T1000 (cell line): ENCODE results near the gene RFFL.
A peak's percentile ranks its signal among the peaks of the same experiment; 100 is the strongest.
"Not testable (repeated sequence)": the region's sequence is repeated elsewhere in the genome, so short reads cannot be mapped to it uniquely, and the experiment has no call there.

ENCODE experiments used
- DNase-seq: peaks from one replicate; lab custom pipeline; 2025; ENCODE audit warnings: mixed read lengths; lab: John Stamatoyannopoulos, UW

Gene RFFL

DNA sequence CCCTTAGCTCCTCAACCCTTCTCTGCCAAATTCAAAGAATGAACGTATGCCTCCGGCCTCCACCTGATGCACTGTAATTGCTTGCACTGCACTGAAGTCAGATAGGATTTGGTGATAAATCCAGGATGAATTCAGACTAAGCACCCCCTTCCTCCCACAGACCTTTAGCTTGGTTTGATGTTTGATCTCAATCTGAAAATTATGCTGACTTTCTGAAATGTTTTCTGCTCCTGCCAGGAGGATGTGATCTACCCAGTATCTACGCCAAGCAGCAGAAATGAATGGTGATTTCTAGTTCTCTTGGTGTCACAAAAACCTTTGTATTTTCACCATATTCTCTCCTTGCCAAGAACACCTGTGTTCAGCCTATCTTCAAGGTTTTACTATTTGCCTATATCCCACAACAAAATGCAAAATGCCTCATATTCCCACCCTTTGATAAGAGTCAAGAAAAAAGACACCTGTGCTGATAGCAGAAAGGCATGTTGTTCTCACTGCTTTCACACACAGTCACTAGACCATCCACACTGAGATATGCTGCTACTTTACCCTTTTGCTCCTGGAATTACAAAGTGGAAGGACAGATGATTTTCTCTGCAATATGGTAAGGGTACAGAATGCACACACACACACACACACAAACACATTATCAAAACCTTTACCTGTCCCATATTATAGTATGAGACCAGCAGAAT is 14.7 kb downstream of the RFFL start:
- DNase-seq: no peak

DNA sequence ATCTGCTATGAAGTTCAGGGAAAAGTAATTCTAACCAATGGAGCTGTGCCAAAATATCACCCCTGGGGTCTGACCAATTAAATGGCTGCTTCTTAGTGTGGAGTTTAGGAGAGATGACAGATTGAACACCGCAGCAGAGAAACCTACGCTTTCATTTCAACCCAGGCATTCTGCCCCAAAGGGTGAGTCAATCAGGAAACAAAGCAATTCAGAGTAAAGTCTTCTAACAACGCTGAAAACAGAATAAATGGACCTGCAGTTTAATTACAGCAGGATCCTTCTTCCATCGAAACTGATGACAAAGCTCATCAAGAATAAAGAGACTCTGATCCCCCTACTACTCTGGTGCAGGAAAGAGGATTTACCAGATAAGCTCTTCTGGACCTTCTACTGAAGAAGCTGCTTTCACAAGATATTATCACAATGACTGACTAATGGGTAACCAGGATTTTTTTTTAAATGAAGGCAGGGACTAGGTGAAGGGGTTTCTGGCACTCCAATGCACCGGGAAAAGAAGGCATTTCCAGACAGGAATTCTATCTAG is 16.7 kb downstream of the RFFL start:
- no peak for DNase-seq

DNA sequence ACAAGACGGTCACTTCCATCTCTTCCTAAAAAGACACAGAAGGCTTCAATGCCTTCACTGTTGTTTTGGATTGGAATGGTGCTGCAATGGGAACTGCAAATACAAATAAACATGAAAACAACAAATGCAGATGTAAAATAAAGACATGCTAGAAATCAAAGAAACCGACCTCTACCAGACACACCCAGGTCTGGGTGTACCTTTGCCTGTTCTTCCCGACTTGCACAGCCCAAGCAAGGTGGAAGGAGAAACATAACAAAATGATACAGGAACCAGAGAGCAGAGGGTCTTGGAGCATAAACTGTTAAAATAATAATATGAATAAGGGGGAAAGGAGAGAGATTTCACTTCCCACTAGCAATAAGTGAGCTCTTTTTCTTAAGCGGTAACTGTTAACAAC is 17.3 kb downstream of the RFFL start:
- DNase-seq: no peak

DNA sequence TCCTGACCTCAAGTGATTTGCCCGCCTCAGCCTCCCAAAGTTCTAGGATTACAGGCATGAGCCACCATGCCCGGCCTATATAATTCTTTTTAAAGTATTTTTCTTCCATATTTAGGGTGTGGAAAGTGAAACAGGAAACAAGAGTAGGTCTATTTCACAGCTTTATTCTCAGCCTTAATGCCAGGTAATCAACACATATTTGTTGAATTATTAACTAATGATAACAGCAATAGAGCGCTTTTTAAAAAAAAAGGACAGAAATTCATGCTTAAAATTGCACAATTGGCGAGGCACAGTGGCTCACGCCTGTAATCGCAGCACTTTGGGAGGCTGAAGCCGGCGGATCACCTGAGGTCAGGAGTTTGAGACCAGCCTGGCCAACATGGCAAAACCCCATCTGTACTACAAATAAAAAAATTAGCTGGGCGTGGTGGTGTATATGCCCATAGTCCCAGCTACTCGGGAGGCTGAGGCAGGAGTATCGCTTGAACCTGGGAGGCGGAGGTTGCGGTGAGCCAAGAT is 18.0 kb downstream of the RFFL start:
- not testable (repeated sequence) for DNase-seq

DNA sequence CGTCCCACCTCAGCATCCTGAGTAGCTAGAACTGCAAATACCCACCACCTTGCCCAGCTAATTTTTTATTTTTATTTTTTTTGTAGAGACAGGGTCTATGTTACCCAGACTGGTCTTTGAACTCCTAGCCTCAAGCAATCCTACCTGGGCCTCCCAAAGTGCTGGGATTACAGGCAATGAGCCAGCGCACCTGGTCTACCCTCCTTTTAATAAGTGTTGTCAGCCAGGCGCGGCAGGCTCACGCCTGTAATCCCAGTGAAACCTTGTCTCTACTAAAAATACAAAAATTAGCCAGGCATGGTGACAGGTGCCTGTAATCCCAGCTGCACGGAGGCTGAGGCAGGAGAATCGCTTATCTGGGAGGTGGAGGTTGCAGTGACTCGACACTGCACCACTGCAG is 19.3 kb downstream of the RFFL start:
- no peak for DNase-seq

DNA sequence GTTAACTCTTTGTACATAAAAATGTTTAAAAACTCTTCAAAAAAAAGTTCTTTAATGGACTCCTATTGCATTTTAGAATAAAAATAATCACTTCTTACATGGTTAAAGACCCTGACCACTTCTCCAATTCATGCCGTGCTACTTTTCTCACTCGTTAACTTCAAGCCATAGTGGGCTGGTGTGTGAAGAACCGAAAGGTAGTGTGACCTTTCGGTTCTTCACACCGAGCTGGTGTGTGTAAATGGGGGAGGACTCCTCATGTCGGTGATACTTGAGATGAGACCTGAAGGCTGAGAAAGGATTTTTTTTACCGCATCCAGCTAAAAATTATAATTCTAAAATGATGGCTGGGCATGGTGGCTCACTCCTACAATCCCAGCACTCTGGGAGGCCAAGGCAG is 22.1 kb downstream of the RFFL start:
- no peak for DNase-seq

DNA sequence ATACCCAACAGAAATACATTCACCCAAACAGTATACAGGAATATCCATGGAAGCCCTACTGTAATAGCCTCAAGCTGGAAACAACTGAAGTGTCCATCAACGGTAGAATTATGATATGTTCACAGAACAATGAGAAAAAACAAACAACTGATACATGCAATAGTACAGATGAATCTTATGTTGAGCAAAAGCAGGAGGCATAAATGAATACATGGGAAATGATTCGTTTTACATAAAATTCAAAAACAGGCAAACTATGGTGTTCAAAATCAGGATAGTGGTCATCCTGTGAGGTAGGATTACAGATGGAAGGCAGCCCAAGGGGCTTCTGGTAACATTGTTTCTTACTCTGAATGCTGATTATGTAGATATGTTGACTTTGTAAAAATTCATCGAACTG is 25.1 kb downstream of the RFFL start:
- no peak for DNase-seq

DNA sequence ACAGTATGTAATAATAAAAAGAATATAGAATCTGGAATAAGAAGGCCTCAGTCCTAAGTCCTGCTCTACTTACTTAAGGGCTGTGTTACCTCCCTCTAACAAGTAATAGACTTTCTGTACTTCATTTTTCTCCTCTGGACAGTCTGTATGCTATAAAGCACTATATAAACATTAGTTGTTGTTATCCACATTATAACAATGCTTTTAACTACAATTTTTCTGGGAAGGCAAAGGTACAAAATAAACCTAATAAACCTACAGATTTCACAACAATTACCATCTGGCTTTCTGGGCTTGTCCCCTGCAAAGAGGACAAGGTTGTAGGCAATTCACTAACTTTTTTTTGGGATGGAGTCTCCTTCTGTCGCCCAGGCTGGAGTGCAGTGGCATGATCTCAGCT is 32.7 kb downstream of the RFFL start:
- no peak for DNase-seq

DNA sequence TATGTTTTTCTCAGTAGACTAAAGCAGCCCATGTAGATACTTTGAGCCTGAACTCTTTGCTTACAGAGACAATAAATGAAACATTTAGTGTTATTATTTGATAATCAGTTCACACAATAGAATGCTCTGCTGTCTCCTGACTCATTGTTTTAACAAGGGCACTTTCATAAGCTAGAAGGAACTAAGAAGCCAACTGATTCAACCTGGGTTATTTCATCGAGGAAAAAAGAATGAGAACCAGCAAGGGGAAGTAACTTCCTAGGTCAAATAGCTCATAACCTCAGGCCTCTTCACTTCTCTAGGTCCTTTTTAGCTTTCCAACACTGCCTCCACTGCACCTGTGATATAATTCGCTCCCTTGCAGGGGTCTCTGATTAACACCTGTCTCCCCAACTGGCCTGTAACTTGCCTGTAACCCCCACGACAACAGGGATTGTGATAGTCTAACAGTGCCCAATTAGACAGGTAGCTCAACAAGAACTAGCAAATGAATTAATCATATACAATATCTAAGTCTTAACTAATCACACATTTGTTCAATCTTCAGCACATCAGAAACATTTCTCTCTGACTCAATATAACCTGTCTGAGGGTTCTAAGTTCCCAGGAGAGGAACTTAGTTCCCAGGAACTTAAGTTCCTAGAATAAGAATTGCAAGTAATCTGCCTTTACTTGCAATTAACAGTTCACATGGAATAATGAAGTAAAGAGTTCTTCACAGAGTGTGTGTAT is 34.8 kb downstream of the RFFL start:
- DNase-seq: no peak

DNA sequence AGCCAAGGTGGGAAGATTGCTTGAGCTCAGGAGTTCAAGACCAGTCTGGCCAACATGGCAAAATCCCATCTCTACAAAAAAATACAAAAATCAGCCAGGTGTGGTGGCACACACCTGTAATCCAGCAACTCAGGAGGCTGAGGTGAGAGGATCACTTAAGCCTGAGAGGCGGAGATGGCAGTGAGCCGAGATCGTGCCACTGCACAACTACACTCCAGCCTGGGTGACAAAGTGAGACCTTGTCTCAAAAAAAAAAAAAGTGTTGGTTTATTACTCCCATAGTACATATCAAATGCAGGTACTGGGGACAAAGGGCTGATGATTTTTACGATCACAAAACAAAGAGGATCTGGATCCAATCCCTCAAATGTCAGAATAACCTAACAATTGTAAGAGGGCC is 35.4 kb downstream of the RFFL start:
- not testable (repeated sequence) for DNase-seq

DNA sequence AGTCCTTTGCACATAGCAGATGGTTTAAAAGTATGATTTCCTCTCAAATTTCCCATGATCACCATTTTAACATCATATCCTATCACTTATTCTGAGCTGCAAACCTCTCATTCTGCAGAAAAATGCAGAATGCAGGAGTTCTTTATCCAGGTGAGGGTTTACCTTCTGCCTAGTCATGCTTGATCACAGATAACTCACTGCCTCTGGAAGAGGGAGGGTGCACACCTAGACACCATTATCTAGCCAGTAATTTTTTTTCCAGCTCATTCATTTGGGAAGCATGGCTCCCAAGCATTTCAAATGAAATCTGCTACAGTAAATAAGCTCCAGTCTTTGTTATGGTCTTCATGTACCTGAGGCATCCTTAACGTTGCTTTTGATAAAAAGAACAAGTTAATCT is 38.0 kb downstream of the RFFL start:
- DNase-seq: no peak

DNA sequence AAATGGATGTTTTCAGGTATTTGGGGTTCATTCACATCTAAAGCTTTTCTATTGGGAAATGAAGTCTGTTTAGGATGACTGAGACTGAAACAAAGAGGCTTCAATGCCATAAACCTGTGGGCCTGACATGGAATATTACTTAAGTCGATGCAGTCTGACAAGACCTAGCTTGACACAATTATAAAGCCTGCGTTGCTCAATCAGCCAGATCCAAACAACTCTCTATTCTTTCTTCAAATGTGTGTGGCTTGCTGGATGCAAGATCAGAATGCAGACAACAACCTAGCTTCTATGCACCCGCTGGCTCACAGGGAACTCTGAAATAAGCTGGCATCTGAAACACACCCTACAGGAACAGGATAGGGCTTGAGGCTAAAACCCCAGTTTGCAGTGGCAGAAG is 40.0 kb downstream of the RFFL start:
- DNase-seq: no peak

DNA sequence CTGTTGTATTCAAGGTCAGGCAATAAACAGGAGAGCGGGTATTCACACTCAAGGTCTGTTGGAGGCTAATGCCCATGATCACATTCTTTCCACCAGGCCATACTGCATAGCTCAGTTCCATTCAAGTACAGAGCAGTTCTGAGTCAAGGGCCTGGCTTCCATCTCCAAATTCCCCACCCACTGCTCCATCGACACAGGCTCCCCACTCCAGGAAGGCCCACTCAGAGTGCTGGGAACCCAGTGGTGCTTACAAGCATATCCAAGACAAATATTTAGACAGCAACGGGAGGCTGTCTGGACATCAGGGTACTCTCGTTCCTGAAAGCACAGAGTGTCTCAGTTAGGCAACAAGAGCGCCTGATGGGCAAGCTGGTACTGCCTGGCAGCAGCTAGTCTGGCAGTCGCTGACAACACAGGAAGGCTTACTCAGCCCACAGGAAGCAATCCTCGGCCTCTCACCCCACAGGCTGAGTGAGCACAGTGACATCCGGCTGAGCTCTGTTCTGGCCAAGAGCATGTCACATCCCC is 40.9 kb downstream of the RFFL start:
- peak; percentile 41 for DNase-seq

DNA sequence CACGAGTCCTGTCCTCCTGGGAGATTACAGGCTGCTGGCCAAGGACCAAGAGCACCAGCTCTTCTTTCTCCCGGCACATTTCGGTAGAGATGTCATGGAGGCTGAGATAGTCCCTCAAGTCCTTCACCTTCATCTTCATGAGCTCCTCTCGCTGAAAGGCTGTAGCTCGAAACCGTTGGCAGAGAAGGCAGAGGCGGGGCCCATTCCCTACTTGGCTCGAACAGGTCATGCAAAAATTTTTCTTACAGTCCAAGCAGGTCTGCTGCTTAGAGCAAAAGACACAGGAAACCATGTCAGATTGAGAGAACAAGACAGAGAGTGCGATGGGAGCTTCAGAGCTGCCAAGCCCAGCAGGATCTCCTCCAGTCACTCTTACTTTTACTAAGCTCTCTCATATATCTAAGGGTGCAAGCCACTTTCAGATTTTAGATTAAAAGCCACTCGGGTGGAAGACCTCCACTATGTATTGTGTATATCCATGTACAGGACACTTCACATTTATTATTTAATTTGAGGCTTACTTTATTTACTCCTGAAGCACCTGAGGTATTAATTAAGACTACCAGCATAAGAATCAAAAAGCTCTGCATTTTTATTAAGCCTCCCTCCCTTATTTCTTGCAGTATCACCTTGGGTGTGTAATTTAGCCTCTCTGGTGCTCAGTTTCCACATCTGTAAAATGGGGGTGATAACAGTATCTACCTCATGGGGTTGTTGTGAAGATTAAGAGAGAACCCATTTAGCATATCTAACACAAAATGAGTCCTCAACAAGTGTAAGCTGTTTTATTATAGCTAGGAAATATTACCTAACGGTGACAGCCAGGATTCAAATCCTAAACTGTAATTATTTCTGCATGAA is 41.8 kb downstream of the RFFL start:
- no peak for DNase-seq

DNA sequence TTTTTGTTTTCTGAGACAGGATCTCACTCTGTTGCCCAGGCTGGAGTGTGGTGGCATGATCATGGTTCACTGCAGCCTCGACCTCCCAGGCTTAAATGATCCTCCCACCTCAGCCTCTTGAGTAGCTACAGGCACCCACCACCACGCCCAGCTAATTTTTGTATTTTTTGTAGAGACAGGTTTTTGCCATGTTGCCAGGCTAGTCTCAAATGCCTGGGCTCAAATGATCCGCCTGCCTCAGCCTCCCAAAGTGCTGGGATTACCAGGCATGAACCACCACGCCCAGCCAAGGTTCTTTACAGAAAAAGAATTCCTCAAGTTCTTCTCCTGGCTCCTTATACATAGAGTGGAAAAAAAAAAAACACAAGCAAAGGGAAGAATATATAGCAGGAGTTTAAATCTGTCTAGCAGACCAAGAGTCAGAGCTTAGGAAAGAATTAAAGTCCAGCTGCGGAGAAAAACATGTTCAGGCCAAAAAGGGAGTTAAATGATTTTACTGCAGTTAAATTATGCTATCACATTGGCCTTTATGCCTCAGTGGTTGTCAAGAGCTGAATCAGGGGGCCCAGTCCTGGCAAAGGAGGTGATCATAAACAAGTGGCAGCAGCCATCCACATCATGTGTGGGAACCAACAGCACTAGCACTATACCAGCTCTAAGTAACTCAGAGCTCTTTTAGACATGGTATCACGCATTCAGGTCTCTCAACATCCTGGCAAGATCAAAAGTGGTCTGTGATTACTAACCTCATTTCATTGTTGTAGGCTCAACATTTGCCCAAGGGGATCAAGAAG is 43.9 kb downstream of the RFFL start:
- no peak for DNase-seq

DNA sequence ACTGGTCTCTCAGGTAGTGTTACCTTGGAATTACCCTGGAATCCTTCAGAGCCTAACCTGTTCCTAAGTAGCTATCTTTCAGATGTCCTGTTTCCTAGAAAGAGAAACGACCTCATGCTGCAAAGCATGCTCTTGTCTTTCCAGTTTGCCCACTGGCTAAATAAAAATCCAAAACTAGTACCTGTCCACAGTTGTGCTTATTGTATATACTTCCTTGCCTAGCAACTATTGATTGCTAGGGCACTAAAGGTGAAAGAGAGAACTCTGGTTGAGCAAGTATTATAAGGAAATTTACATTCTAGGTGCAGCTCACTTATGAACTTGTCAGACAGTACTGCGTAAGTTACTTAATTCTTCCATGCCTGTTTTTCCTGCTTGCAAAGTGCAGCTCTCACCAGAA is 44.7 kb downstream of the RFFL start:
- no peak for DNase-seq

DNA sequence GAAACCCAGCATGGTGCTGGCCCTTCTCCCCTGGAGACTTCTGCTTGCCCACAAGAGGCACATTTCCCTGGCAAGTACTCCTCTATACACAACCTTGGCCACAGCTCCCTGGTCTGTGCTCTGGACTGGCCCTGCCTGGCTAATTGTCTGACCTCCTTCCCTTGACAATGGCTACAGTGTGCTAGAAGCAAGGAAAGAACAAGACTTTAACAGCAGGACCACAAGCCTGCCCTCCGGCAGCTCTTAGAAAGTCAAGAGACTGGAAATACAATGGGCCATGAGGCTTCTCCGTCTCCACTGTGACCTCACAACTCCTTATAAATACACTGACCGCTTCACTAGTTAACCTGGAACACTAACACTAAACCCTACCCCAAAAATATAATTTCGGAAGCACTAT is 46.5 kb downstream of the RFFL start:
- DNase-seq: no peak

DNA sequence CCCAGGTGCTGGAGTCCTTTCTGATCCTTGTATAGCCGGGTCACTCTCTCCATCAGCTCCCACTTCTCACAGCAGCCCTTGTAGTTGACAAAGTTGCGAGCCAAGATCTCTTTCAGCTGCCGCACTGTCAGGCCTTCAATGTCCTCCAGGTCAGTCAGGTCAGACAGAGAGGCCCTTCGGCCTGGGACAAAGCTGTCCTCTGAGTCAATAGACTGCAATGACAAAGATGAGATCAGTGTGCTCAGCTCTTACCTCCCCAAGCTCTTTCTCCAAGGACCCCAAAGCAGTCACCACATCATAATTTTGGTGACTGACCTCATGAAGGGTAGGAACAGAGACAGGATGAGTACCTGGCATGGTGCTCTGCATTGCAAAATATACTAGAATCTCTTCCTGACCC is 47.1 kb downstream of the RFFL start:
- DNase-seq: no peak

DNA sequence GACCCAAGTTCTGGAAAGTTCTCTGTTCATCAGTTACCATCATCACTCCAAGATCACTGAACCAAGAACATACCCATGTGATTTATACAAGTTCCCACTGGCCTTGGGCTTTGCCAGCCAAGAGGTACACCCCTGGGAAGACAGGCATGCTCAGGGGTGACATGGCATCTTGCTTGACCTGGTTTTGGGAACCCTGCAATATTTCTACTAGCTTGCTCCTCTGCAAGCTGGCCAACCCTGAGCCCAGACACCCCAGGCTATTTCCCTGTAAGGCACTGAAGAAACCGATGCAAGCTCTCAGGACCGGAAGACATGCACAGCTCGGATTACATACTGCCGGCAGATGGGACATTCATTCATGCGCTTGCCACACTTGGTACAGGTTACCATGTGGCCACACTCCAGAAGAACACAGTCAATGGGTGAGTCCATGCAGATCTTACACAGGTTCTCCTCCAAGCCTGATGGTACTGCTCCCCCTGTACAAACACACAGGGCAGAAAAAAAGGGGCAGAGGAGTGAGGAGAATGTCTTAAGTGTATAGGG is 51.8 kb downstream of the RFFL start:
- DNase-seq: no peak

DNA sequence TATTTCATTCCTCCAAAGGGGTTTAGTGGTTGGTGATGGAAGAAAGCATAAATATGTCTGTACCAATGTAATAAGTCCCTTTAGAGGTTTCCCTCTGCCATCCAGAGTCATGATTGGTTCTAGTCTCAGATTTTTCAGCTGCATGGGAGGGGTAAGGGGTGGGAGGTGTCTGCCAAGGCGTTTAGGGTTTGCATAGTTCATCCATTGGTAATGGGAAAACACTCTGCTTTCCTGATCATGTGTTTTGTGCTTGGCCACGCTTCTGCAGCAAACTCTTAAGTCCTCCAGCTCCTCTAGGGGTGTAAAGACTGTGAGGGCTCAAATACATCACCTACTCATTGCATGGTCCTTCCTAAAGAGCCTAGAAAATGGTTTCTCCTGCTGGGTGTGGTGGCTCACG is 53.4 kb downstream of the RFFL start:
- DNase-seq: no peak

DNA sequence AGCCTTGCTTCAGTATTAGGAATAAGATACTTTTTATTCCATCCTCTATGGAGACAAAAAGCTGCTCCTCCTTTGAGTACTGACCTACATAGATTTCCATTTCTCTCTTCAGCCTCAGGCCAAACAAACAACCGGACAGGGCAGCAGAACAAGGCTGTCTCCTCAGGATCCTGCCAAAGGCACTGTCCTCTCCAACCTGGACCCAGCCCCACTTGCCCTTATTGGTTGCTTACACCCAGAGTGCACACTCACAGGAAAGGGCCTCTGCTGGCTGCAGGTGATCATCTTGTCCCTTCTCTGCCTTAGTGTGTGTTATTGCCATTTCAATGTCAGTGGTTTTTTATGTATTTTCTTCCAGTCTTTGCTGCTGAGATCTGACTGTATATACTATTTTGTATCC is 56.5 kb downstream of the RFFL start:
- no peak for DNase-seq
